ENCODE measurements around the gene ZNF646.

Gene ZNF646

DNA sequence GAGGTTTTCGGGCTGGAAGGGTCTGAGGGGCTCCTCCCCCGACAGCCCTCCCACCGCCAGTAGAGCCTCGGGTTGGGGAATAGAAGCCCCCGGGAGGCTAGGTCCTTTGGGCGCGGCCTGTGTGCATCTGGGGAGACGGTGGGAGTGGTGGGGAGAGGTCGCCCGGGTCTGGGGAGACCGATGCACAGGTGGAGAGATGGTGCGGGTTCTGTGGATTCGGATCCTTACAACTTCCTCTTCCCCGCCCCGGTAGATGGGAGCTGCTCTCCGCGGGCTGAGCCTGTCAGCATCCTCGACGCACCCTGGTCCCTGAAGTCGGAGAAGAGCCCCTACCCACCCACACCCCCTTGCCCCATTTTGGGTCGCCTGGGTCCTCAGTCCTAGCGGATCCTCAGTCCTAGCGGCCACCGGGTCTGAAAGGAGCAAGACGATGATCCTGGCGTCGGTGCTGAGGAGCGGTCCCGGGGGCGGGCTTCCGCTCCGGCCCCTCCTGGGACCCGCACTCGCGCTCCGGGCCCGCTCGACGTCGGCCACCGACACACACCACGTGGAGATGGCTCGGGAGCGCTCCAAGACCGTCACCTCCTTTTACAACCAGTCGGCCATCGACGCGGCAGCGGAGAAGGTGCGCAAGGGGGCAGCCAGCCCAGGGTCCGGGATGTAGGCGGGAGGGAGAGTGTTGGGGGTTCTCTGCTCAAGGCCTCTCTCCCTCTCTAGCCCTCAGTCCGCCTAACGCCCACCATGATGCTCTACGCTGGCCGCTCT is 34.8 kb downstream of the ZNF646 start:
- DNase-seq, result peak; percentile 31

DNA sequence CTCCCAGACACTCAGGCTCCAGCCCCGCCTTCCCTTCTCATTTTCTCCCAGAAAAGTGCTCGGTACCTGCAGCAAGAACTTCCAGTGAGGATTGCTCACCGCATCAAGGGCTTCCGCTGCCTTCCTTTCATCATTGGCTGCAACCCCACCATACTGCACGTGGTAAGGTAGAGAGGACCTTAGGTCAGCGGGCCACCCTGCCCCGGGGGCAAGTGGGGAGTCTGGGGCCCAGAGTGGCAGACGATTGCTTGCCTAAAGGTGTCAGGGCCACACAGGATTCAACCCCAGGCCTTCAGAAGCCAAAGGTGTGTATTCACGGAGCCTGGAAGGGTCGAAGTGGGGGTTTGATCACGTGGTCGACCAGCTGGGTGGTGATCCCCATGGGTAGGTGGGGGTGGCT is 35.4 kb downstream of the ZNF646 start:
- DNase-seq, result no peak

DNA sequence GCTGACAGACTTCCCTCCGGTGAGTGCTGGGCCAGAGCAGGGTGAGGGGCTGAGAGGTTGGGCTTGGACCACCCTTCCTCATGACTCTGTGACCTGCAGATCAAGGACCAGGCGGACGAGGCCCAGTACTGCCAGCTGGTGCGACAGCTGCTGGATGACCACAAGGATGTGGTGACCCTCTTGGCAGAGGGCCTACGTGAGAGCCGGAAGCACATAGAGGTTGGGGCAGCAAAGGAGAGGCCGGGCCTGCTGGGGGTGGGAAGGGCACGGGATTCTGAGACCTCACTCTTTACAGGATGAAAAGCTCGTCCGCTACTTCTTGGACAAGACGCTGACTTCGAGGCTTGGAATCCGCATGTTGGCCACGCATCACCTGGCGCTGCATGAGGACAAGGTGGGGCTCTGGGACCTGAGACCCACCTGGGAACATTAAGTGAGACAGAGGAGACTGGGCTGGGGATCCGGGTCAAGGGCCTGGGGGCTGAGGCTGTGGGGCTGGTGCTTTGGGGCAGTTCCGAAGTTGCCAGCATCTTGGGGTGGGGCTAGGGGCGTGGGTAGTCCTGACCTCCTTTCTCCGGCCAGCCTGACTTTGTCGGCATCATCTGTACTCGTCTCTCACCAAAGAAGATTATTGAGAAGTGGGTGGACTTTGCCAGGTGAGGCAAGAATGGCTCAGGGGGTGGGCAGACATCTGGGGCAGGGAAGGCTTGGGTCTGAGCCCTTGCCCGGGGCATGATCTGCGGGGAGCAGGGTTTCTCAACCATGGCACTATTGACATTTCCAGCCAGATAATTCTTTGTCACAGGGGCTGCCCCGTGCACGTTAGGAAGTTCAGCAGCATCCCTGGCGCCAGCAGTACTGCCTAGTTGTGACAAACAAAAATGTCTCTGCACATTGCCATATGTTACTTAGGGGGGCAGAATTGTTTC is 36.1 kb downstream of the ZNF646 start:
- no peak for DNase-seq

DNA sequence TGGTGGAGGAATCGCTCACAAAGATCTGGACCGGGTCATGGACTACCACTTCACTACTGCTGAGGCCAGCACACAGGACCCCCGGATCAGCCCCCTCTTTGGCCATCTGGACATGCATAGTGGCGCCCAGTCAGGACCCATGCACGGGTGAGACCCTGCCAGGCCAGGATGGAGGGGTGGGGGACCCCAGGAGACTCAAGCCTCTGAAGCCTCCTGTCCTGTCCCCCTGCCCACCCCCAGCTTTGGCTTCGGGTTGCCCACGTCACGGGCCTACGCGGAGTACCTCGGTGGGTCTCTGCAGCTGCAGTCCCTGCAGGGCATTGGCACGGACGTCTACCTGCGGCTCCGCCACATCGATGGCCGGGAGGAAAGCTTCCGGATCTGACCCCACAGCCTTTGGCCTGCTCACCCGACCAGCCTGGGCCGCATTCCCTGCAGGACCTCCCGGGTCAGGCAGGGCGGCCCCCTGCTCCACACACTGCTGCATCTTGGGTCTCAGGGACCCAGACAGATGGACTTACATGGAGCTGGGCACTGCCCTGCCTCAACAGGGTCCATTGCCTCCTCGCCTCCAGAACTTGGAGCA is 37.8 kb downstream of the ZNF646 start:
- no peak for DNase-seq

DNA sequence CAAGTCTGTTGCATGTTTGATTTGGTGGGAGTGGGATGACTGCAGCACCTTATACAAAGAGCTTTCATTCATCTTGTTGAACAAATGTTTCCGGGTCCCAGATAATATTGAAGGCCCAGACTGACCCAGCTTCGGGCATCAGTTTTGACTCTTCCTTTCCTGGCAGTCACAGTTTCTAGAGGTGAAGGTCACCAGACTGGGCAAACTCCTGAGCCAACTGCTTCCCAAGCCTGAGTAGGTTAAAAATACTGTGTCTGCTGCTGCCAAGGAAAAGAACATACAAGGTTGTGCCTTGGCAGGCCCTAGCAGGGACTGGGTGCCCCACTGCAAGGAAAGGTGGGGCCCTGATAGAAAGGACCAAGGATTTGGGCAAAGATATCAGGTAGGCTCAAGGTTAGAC is 38.5 kb downstream of the ZNF646 start:
- no peak for DNase-seq

DNA sequence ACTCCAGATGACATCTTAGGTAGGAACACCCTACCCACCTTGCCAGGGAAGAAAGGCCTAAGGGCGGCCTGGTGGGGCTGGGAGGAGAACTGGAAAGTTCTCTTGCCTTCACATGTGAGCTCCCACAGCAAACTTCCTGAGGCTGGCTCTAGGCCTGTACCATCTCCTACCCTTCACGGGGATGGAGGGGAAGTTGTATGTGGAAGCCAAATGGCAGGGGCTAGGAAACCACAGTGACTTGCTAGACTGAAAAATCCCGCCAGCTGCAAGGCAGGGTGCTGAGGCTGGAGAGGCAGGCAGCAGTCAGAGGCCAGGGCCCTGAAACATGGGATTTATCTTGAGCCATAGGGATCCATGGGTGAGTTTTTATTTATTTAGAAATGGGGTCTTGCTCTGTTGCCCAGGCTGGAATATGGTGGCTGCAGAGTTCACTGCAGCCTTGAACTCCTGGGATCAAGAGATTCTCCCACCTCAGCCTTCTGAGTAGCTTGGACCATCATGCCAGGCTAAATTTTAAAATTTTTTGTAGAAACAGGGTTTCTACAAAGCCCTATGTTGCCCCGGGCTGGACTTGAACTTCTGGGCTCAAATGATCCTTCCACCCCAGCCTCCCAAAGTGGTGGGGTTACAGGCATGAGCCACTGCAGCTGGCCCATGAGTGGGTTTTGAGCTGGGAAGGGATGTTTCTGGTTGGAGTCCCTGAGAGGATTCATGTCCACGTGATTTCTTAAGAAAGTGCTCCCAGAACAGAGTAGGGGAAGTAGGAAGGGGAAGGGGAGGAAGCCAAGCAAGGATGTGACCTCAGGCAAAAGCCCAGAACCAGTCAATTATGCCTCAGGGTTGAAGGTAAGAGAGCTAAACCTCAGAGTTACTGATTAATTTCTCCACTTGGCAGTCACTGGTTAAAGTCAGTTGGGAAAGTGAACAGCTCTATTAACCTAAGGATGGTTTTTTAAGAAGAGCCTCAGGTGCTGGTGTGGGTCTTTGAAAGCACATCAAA is 39.2 kb downstream of the ZNF646 start:
- DNase-seq, result peak; percentile 83

DNA sequence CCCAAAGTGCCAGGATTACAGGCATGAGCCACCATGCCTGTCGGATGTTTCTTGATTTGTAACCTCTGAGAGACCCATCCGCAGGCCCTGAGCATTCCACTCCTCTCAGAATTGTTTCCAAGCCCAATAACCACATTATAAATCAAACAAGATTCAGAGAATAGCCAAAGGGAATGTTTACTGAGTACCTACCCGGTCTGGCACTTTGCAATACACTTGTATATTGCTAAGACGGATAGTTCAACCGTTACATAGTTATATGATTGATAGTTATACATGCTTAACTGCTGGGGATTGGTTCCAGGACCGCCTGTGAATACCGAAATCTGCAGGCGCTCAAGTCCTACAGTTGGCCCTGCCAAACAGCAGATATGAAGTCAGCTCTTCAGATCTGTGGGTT is 40.2 kb downstream of the ZNF646 start:
- DNase-seq, result no peak

DNA sequence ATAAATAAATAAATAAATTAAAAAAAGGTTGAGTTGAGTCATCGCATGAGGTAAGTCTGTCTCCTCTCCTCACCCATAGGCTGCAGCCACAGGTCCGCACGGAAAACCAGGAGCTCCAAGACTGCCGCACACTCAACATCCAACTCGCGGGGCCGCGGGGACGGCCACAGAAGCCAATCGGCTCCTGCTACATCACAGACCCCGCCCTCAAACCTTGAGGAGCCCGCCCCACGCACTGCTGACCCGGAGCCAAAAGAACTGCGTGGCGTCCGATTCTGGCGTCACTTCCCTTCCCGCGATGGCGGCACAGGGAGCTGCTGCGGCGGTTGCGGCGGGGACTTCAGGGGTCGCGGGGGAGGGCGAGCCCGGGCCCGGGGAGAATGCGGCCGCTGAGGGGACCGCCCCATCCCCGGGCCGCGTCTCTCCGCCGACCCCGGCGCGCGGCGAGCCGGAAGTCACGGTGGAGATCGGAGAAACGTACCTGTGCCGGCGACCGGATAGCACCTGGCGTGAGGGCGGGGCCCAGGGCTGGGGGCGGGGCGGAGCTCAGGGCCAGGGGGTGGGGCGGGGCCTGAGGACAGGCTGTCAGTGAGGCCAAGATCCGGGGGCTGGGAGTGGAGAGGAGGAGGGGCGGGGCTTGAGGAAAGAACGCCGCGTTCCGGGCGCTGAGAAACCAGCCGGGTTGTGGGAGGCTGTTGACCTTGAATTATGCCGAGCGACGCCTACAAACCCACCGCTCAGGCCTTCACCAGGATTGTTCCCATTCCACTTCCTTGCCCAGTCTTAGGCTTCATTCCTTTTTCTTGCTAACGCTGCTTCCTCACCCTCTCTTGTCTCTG is 43.4 kb downstream of the ZNF646 start, which contains the start of gene KAT8:
KAT8 (plus strand) TSS at position 281 of the 839 bp plus-strand sequence; CDS start at position 299, 18 bp downstream.
- DNase-seq, result peak; percentile 100

DNA sequence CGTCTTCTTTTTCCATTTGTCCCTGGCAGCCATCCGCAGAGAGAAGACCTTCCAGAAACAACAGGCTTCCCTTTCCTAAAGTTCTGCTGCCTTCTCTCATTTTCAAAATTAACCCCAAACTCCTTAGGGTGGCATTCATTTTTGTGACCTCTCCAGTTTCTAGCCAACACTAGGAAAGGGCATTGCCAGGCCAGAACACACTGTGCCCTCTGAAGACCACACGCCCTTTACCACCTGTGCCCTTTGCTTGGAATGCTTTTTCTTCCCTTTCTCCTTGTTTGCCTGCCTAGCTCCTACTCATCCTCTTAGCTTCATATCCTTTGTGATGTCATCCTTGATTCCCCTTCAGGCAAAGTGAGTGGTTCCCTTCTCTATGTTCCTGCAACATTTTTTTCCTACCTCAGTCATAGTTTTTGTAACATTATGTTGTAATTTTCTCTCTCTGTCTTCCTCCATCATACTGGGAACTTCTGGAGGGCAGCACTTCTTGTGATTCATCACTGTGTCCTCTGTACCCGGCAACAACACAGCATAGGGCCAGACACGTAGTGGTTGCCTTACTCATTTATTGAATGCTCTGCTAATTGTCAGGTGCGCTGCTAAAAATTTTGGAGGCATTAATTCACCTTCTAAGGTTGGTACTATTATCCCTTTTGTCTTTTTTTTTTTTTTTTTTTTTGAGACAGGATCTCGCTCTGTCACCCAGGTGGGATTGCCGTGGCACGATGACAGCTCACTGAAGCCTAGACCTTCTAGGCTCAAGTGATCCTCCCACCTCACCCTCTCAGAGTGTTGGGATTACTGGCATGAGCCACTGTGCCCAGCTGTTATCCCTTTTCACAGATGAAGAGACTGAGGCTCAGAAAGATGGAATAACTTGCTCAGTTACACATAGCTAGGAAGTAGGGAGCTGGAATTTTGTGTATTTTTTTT is 44.3 kb downstream of the ZNF646 start:
- no peak for DNase-seq

DNA sequence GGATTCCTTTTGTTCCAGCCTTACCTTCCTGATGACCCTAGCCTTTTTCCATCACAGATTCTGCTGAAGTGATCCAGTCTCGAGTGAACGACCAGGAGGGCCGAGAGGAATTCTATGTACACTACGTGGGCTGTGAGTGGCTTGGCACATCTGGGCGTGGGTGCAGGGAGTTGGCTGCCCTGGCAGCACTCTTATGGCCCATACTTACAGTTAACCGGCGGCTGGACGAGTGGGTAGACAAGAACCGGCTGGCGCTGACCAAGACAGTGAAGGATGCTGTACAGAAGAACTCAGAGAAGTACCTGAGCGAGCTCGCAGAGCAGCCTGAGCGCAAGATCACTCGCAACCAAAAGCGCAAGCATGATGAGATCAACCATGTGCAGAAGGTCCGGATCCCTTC is 45.9 kb downstream of the ZNF646 start:
- no peak for DNase-seq

DNA sequence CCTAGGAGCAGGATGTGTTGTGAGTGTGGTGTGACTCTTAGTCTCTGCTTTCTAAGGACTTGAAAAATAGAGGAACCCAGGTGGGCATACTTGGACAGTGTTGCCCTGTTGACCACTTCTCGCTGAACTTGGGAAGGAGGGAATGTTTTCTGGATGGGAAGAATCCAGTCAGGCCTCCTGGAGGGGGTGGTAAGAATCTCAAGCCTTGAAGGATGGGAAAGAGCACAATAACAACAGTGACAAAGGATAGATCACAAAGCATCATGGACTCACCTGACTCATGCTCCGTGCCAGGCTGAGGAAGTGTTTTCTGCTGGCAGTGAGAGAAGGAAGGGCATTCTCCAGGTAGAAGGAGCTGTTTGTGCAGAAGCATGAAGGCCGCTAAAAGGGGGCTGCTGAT is 51.6 kb downstream of the ZNF646 start:
- DNase-seq, result no peak

DNA sequence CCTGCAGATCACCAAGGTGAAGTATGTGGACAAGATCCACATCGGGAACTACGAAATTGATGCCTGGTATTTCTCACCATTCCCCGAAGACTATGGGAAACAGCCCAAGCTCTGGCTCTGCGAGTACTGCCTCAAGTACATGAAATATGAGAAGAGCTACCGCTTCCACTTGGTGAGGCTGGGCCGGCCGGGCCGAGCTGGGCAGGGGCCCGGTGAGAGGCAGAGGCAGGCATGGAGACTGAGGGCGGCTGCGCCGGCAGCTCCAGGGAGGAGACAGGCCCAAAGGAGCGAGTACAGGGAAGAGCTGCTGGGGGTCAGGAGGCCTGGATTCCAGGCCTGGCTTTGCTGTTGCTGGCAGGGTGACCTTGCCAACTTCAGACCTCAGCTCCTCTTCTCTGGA is 53.0 kb downstream of the ZNF646 start:
- no peak for DNase-seq

DNA sequence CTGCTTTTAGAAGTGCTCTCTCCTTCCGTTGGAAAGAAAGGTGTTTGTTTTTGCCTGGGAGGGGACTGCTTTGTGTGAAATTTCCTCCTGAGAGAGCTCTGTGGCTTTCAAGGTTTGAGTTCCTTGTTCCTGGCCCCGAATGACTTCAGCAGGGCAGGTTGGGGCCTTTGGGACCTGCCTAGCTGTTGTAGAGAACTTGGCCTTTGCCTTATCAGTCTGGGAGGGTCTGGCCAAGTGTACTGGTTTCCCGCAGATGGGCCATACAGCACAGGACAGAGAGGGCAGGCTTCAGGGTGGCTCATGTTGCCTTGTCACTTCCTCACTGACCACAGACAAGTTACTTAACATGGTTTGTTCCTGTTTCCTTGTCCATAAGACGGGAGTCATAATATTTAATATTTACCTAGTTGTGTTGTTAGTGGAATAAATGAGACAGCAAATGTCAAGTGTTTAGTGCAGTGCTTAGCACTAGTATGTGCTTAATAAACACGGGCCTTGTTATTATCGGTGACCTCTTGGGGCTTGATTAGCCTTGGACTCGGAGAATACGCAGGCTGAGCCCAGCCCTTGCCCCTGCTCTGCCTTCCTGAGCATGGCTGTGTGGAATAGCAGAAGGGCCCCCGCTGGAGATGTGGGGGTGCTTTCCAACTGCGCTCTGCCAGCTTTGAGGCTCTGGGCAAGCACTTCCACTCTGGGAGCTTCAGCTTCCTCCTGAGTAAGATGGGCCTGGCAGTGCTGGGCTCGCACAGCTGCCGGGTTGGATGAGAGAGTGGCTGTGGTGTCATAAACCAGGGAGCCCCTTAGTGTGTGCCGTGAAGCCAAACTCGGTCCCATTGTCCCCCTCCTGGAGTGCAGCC is 54.7 kb downstream of the ZNF646 start:
- DNase-seq, result peak; percentile 98

DNA sequence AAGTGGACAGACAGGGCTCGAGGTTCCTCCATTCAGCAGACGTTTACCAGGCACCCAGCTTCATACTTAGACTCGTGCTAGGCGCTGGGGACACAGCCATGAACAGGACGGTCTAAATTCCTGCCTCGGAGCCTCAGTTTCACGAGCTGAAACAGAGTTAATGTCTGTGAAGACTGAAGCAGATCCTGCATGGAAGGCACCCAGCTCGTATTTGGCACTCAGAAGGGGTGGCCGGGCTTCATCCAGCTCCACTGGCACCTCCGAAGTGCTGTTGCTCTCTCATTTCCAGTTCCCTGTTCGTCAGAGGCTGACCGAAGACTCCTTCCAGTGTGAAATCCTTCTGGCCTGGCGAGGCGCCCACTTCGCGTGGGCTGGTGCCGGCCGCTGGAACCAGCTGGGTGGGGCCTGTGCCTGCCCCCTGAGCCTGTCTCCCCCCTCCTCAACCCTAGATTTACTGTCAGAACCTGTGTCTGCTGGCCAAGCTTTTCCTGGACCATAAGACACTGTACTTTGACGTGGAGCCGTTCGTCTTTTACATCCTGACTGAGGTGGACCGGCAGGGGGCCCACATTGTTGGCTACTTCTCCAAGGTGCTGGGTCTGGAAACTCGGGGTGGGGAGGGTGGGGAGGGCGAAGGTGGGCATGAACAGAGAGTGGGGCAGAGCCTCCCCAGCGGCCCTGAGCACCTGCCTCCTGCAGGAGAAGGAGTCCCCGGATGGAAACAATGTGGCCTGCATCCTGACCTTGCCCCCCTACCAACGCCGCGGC is 55.5 kb downstream of the ZNF646 start:
- peak; percentile 50 for DNase-seq

DNA sequence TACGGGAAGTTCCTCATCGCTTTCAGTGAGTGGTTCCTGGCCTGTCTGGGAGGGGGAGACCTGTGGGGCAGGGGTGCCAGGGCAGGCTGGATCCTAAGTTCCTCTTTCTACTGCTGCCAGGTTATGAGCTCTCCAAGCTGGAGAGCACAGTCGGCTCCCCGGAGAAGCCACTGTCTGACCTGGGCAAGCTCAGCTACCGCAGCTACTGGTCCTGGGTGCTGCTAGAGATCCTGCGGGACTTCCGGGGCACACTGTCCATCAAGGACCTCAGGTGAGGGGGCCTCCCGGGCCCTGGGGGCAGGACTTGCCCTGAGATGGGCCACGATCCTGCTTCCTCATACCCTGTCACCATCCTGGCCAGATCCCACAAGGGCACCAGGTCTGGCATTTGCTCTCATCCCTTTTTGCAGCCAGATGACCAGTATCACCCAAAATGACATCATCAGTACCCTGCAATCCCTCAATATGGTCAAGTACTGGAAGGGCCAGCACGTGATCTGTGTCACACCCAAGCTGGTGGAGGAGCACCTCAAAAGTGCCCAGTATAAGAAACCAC is 56.2 kb downstream of the ZNF646 start:
- DNase-seq, result peak; percentile 73

DNA sequence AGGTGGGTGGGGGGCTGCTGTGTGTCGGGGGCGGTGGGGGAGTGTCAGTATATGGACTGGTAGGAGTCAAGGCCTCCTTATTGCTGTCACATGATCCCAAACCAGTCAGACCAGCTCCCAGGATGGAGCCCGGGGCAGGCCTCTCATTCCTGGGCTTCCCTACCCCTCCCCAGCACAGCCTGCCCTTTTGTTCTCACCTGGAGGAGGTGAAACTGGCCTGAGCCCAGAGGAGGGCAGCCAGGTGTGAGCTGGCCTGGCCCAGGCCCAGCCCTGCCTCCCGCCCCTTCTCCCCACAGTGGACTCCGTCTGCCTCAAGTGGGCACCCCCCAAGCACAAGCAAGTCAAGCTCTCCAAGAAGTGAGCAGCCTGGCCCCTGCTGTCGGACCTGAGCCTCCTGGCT is 56.7 kb downstream of the ZNF646 start:
- DNase-seq, result no peak

DNA sequence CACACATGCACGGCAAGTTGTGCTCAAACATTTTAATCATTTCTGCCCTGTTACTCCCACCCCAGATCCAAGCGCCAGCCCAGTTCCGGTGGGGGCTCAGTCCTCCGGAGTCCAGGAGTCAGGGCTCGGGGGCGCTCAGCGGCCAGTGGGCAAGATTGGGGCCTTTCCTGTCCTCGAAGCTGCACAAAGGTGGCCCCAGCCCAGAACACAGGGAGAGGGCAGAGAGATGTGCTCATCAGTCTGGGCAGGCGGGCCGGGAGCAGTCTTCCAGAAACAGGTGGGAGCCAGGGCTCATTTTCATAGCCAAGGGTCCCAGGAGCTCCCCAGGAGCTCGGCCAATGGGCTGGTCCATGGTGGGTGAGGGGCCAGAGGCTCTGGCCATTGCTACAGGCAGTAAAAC is 57.2 kb downstream of the ZNF646 start:
- no peak for DNase-seq

DNA sequence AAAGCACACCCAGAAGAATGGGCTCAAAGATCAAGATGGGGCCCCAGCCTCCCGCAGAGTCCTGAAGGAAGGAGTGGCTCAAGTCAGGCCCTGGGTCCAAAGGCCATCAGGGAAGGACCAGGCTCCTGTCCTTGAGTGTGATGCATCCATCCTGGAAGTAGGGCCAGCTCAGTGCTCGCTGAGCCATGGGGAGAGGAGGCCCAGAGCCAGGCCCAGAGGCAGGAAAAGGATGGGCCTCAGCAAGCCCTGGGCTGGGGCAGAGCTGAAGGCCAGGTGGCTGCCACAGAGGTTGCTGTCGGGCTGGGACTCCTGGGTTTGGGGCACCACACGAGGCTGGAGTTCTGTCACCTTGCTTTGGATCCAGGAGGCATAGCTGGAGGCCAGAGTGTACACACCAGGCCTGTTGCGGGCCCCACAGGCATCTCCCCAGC is 57.6 kb downstream of the ZNF646 start:
- DNase-seq, result no peak
